ENCODE data around the gene CACNB4. TPM values are rescaled to one million over a fixed set of nuclear protein-coding genes. Genes with fewer than 3 reads are reported as not detected.

CACNB4 gene
- total RNA-seq, 4 donors from 2014 or later: 2.3 to 5.8 (median 2.8) TPM

GRCh38 chr2:151937966-151938365 lies 160.9 kb downstream of the CACNB4 start:
- no peak for TF ChIP-seq CTCF (IDR thresholded peaks at IDR 0.05; ENCODE audit: low read depth)

- no peak for TF ChIP-seq CTCF (IDR thresholded peaks at IDR 0.05; ENCODE audit: low read depth)
Observed at GRCh38 chr2:151936626-151937025, 162.2 kb downstream of the CACNB4 start.

GRCh38 chr2:151933266-151933804 lies 165.5 kb downstream of the CACNB4 start:
- TF ChIP-seq CTCF (IDR thresholded peaks at IDR 0.05; ENCODE audit: low read depth): no peak

- no peak for TF ChIP-seq CTCF (IDR thresholded peaks at IDR 0.05; ENCODE audit: low read depth)
Observed at GRCh38 chr2:151931756-151932155, 167.1 kb downstream of the CACNB4 start.

- TF ChIP-seq CTCF (IDR thresholded peaks at IDR 0.05; ENCODE audit: low read depth): no peak
Observed at GRCh38 chr2:151931030-151931611, 167.7 kb downstream of the CACNB4 start.

- no peak for TF ChIP-seq CTCF (IDR thresholded peaks at IDR 0.05; ENCODE audit: low read depth)
Observed at GRCh38 chr2:151930042-151930441, 168.8 kb downstream of the CACNB4 start.

- no peak for TF ChIP-seq CTCF (IDR thresholded peaks at IDR 0.05; ENCODE audit: low read depth)
Observed at GRCh38 chr2:151928380-151928779, 170.5 kb downstream of the CACNB4 start.

All from subcutaneous adipose tissue (tissue), 4 donors.